Bronchus fibroblast of lung (primary cell): ENCODE measurements around the gene CD70. TPM values are rescaled to one million over a fixed set of nuclear protein-coding genes. Genes with fewer than 3 reads are reported as not detected.

Source experiments
- total RNA-seq: library from RNA; depleted of rRNA; stranded (reverse); fragments of >200 nt; gene quantifications from 2 replicates; pipeline ENCODE4 v1.2.3, GENCODE V29; 2015

The CD70 gene
- not detected in 2 replicates for total RNA-seq

GRCh38 chr19:6590827-6591319 lies at the start of gene CD70:
TSS of gene CD70 (minus strand) at chr19:6591150. CDS start at chr19:6591002, 148 bp downstream.

Other genes with a start within 250 kb of the CD70 start
- gene CLPP, start 229.6 kb downstream of the CD70 start, total RNA-seq, result 248 and 253 TPM in 2 replicates
- 67.5 and 68.1 TPM in 2 replicates for gene ALKBH7, start 218.4 kb downstream of the CD70 start, total RNA-seq
- 0.45 and 0.84 TPM in 2 replicates for gene PSPN, start 215.2 kb downstream of the CD70 start, total RNA-seq
- 35.7 and 44.4 TPM in 2 replicates for gene GTF2F1, start 198.0 kb downstream of the CD70 start, total RNA-seq
- gene KHSRP, start 166.3 kb downstream of the CD70 start, total RNA-seq, result 188 and 200 TPM in 2 replicates
- not detected in 2 replicates for gene SLC25A41, start 157.4 kb downstream of the CD70 start, total RNA-seq
- 25.1 and 31.4 TPM in 2 replicates for gene SLC25A23, start 131.4 kb downstream of the CD70 start, total RNA-seq
- gene CRB3, start 126.9 kb downstream of the CD70 start, total RNA-seq, result not detected in 2 replicates
- gene DENND1C, start 109.4 kb downstream of the CD70 start, total RNA-seq, result not detected in 2 replicates
- not detected in 2 replicates for gene TUBB4A, start 88.8 kb downstream of the CD70 start, total RNA-seq
- gene TNFSF9, start 60.1 kb downstream of the CD70 start, total RNA-seq, result 0.67 and 0.74 TPM in 2 replicates
- not detected in 2 replicates for gene TNFSF14, start 79.0 kb upstream of the CD70 start, total RNA-seq
- 1.8 TPM in 2 replicates for gene C3, start 129.5 kb upstream of the CD70 start, total RNA-seq
- gene GPR108, start 146.4 kb upstream of the CD70 start, total RNA-seq, result 39.2 and 43.9 TPM in 2 replicates
- gene TRIP10, start 148.5 kb upstream of the CD70 start, total RNA-seq, result 50.3 and 51.9 TPM in 2 replicates
- gene SH2D3A, start 176.3 kb upstream of the CD70 start, total RNA-seq, result under 0.01 and 1.3 TPM in 2 replicates
- not detected in 2 replicates for gene VAV1, start 181.6 kb upstream of the CD70 start, total RNA-seq